SHP77 (cell line): Measurements from ENCODE around the gene RNF17.
"Not testable (repeated sequence)": the region's sequence is repeated elsewhere in the genome, so short reads cannot be mapped to it uniquely, and the experiment has no call there.

ENCODE experiments used
- DNase-seq, 2 experiments: peaks; one replicate each; lab custom pipeline; 2025; lab: John Stamatoyannopoulos, UW

The RNF17 gene

GRCh38 chr13:24742294-24742693 lies 21.7 kb upstream of the RNF17 start:
- DNase-seq = no peak

GRCh38 chr13:24742977-24743376 lies 21.0 kb upstream of the RNF17 start:
- no peak for DNase-seq

- DNase-seq = no peak
Measured at GRCh38 chr13:24744247-24744646, 19.7 kb upstream of the RNF17 start.

- DNase-seq = no peak
Measured at GRCh38 chr13:24745516-24745860, 18.5 kb upstream of the RNF17 start.

- DNase-seq = no peak
Measured at GRCh38 chr13:24745861-24746617, 17.9 kb upstream of the RNF17 start.

- DNase-seq = no peak
Measured at GRCh38 chr13:24746618-24747247, 17.2 kb upstream of the RNF17 start.

- no peak for DNase-seq
Measured at GRCh38 chr13:24747248-24748060, 16.5 kb upstream of the RNF17 start.

- no peak for DNase-seq
Measured at GRCh38 chr13:24748061-24748400, 15.9 kb upstream of the RNF17 start.

- DNase-seq = no peak
Measured at GRCh38 chr13:24759197-24759596, 4.8 kb upstream of the RNF17 start.

GRCh38 chr13:24764276-24764630 lies 284 bp downstream of the RNF17 start:
- no peak for DNase-seq

GRCh38 chr13:24777171-24777570 lies 13.2 kb downstream of the RNF17 start:
- DNase-seq = no peak

GRCh38 chr13:24784319-24784718 lies 20.4 kb downstream of the RNF17 start:
- DNase-seq = no peak

- no peak for DNase-seq
Measured at GRCh38 chr13:24788538-24788937, 24.6 kb downstream of the RNF17 start.

- DNase-seq = no peak
Measured at GRCh38 chr13:24802074-24802473, 38.1 kb downstream of the RNF17 start.

- no peak for DNase-seq
Measured at GRCh38 chr13:24821207-24821606, 57.2 kb downstream of the RNF17 start.

GRCh38 chr13:24822640-24823039 lies 58.7 kb downstream of the RNF17 start:
- DNase-seq = no peak

- not testable (repeated sequence) for DNase-seq
Measured at GRCh38 chr13:24823122-24823710, 59.2 kb downstream of the RNF17 start.

GRCh38 chr13:24827799-24828198 lies 63.8 kb downstream of the RNF17 start:
- DNase-seq = no peak

GRCh38 chr13:24834902-24835510 lies 71.0 kb downstream of the RNF17 start:
- peak in 1 of 2 experiments; percentile 20 for DNase-seq

GRCh38 chr13:24837528-24837927 lies 73.6 kb downstream of the RNF17 start:
- not testable (repeated sequence) for DNase-seq

GRCh38 chr13:24842549-24843274 lies 78.7 kb downstream of the RNF17 start:
- DNase-seq = no peak

- DNase-seq = no peak
Measured at GRCh38 chr13:24851546-24851945, 87.6 kb downstream of the RNF17 start.
